HG02571 (cell line): ENCODE measurements around the gene ZNF683.
A peak's percentile ranks its signal among the peaks of the same experiment; 100 is the strongest.
"Not testable (repeated sequence)": the region's sequence is repeated elsewhere in the genome, so short reads cannot be mapped to it uniquely, and the experiment has no call there.

ENCODE experiments used
- ATAC-seq: cut with Tn5 transposase; IDR thresholded peaks from one replicate; pipeline ENCODE4 v1.9.1; 2021; ENCODE audit warnings: mild to moderate bottlenecking, moderate library complexity; ENCODE audit not compliant: unreplicated experiment

The ZNF683 gene

GRCh38 chr1:26387447-26387846, 14.9 kb upstream of the ZNF683 start:
- ATAC-seq: no peak

DNA sequence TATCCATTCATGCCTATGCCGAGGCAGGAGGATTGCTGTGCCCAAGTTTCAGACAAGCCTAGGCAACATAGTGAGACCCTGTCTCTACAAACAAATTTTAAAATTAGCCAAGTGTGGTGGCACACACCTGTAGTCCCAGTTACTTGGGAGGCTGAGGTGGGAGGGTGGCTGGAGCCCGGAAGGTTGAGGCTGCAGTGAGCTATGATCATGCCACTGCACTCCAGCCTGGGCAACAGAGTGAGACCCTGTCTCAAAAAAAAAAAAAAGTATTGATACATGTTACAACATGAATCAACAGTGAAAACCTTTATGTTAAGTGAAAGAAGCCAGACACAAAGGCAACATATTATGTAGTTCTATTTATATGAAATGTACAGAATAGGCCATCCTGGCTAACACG, 12.5 kb upstream of the ZNF683 start:
- not testable (repeated sequence) for ATAC-seq

DNA sequence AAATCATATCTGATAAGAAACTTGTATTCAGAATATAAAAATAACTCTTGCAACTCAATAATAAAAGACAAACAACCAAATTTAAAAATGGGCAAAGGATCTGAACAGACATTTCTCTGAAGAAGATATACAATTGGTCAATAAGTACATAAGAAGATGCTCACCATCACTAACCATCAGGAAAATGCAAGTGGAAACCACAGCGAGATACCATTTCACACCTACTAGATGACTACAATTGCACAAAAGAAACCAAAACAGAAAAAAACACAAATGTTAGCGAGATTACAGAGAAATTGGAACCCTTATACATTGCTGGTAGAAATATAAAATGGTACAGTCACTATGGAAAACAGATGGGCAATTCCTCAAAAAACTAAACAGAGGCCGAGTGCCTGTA, 11.5 kb upstream of the ZNF683 start:
- no peak for ATAC-seq

- ATAC-seq: no peak
These were observed 6.3 kb upstream of the ZNF683 start for GRCh38 chr1:26378879-26379251.

- ATAC-seq: peak; percentile 56
These were observed 5.7 kb upstream of the ZNF683 start for GRCh38 chr1:26378088-26378878.

DNA sequence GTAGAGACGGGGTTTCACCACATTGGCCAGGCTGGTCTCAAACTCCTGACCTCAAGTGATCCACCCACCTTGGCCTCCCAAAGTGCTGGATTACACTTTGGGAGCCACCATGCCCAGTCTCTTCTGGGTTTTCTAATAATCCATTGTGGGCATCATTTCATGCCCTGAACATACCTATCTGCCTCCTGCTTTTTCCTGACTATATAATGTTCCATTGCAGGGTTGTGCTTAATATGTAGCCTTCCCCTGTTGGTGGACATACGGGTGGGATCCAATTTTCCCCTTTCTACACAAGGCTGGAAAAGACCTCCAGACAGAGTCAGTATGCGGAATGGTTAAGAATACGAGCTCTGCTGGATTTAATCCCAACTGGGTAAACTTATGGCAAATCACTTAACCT, 3.5 kb upstream of the ZNF683 start:
- ATAC-seq: no peak

- ATAC-seq: no peak
These were observed 2.5 kb upstream of the ZNF683 start for GRCh38 chr1:26375081-26375480.

GRCh38 chr1:26374361-26374760, 1.8 kb upstream of the ZNF683 start:
- not testable (repeated sequence) for ATAC-seq

DNA sequence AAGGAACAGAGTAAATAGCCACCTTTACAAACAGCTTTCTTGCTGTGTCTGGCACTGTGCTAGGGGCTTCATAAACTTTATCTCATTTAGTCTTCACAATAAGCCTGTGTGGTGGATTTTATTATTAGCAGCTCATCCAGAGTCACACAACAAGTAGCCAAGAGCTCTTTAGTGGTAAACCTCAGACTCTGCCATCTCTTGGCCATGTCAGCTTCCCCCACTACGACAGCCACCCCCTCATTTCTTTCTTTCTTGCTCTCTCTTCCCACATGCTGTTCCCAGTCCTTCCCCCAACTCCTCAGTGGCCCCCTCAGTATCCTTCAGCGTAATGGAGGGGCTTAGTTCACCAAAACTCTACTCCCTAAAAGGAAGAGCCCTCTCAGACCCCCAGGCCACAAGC, 1.2 kb upstream of the ZNF683 start:
- ATAC-seq: no peak

GRCh38 chr1:26373281-26373680, 731 bp upstream of the ZNF683 start:
- ATAC-seq: no peak

GRCh38 chr1:26372039-26372438, 511 bp downstream of the ZNF683 start:
- no peak for ATAC-seq

GRCh38 chr1:26370591-26371382, 1.8 kb downstream of the ZNF683 start:
- no peak for ATAC-seq

DNA sequence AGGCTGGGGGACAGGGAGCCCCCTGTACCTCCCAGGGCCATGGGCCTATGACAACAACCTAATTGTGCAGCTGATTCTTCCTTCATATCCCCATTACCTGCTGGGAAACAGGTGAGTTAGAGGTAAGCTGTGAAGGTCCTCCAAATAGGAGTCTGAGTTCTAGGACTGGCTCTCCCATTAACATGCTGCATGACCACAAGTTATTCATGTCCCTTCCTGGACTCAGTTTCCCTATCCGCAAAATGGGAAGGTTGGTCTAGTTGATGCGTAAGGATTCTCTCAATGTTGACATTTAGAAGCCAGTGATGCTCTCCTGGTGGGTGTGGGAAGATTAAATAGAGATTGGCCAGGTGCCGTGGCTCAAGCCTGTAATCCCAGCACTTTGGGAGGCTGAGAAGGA, 4.1 kb downstream of the ZNF683 start:
- ATAC-seq: no peak

DNA sequence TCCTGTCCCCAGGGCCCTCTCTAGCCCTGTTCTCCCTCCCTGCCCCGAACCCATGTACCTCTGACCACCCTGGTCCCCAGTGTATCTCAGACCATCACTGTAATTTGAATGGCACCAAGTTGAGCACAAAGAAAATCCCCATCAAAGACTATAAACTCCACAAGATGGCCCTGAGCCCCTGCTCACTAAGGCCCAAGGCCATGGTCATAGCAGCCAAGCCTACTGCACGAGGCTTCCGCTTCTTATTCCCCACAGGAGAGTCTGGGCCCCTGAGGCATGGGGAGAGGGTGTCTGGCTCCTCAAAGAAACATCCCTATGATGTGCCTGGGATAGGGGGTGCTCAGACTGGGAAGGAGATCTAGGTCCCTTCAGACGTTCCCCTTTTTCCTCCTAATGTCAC, 4.5 kb downstream of the ZNF683 start:
- no peak for ATAC-seq

GRCh38 chr1:26367441-26367840, 5.1 kb downstream of the ZNF683 start:
- no peak for ATAC-seq

- ATAC-seq: no peak
These were observed 7.6 kb downstream of the ZNF683 start for GRCh38 chr1:26364956-26365355.

- ATAC-seq: no peak
These were observed 8.8 kb downstream of the ZNF683 start for GRCh38 chr1:26363549-26364448.

DNA sequence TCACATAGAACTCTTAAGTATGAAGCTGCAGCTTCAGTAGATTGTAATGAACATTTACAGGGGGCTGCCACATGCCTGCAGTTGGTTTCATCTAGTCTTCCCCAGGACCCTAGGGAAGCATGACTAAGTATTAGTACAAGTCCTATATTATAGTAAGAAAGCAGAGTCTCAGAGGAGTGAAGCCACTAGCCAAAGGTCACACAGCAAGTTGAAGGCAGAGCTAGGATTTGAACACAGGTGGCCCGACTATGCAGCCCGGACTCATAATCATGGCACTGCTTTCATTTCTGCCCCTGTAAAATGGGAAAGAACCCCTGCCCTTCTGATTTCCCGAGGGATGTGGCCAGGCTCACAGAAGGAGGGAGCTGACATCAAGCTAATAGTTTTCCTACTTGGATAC, 10.2 kb downstream of the ZNF683 start:
- ATAC-seq: no peak

GRCh38 chr1:26361605-26362122, 10.9 kb downstream of the ZNF683 start:
- ATAC-seq: no peak

GRCh38 chr1:26360807-26361604, 11.5 kb downstream of the ZNF683 start:
- no peak for ATAC-seq
